GM21390 (cell line): ENCODE results near the gene FRYL.
"Not testable (repeated sequence)": the region's sequence is repeated elsewhere in the genome, so short reads cannot be mapped to it uniquely, and the experiment has no call there.

Experiments
- ATAC-seq: cut with Tn5 transposase; IDR thresholded peaks from one replicate; pipeline ENCODE4 v1.9.1; 2021; ENCODE audit not compliant: unreplicated experiment

FRYL gene

GRCh38 chr4:48461000-48461399, 319.1 kb downstream of the FRYL start:
- ATAC-seq = no peak

DNA sequence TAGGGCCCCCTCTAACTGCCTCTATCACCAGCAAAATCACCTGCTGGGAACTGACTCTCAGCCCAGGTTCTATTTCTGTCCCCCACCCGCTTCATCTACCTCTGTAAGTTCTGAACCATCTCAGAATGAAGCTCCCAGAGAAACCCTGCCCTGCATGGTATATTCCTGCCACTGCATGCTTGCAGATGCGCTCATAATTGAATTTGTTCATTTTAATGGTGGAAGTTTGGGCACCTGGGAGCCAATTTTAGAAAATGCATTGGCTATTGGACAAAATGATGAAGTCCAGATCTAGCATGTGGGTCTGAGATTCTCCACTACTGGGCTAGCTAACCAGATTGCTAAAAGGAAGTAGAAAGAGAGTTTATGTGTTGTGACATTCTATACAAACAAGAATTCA, 325.5 kb downstream of the FRYL start:
- ATAC-seq = no peak

- ATAC-seq = not testable (repeated sequence)
Measured at GRCh38 chr4:48451656-48452055, 328.4 kb downstream of the FRYL start.

DNA sequence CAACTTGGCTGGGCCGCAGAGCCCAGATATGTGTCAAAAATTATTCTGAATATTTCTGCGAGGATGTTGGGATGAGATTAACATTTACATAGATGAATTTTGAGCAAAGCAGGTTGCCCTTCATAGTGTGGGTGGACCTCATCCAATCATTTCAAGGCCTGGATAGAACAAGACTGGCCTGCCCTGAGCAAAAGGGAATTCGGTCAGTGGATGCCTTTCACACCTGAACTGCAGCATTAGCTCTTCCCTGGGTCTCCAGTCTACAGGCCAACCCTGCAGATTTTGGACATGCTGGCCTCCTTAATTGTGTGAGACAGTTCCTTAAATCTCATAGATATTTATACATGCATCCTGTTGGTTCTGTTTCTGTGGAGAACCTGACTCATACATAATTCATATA, 329.3 kb downstream of the FRYL start:
- no peak for ATAC-seq

DNA sequence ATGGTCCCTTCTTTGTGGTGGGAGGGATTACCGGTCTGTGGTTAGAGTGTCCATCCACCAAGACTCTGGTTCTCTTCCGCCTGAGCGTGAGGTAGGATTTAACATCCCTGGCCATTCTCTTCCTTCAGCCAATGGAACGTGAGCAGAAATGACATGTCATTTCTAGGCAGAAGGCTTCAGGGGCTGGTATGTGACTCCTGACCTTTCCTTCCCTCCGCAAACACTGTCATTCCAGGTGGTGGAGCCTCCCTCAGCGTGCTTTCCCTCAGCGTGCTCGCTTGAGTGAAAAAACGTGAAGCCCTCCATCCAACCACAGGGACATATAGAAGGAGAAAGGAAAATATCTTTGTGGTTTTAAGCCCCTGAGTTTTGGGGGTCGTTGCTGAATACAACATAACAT, 330.9 kb downstream of the FRYL start:
- no peak for ATAC-seq
